GM12891 (cell line): Measurements from ENCODE around the gene ANLN.
"Not testable (repeated sequence)": the region's sequence is repeated elsewhere in the genome, so short reads cannot be mapped to it uniquely, and the experiment has no call there.

Experiments used
- POLR2A ChIP-seq: IDR thresholded peaks from 2 replicates; pipeline ENCODE4 v1.6.1; 2011; ENCODE audit warnings: low read depth, low read length, control low read depth
- POLR2AphosphoS5 ChIP-seq: IDR thresholded peaks from 2 replicates; pipeline ENCODE4 v1.6.1; 2011; ENCODE audit warnings: low read depth, low read length, control low read depth

DNA sequence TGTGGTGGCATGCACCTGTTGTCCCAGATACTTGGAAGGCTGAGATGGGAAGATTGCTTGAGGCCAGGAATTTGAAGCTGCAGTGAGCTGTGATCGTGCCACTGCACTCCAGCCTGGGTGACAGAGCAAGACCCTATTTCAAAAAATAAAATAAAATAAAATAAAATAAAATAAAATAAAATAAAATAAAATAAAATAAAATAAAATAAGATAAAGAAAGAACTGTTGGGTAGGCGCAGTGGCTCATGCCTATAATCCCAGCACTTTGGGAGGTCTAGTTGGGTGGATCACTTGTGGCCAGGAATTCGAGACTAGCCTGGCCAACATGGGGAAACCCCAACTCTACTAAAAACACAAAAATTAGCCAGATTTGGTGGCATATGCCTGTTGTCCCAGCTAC is 4.0 kb upstream of the ANLN start:
- not testable (repeated sequence) for TF ChIP-seq POLR2A, POLR2AphosphoS5
